WTC11 (cell line): ENCODE data around the gene SLPI.

ENCODE experiments used
- ATF1 ChIP-seq: sonication (generic); formaldehyde crosslinking; IDR thresholded peaks from 2 replicates; pipeline ENCODE4 v1.8.1; 2023; ENCODE audit warnings: mild to moderate bottlenecking, moderate library complexity, missing genetic modification reagents
- JUN ChIP-seq: sonication (generic); formaldehyde crosslinking; IDR thresholded peaks from 2 replicates; pipeline ENCODE4 v1.8.0; 2023; ENCODE audit warnings: mild to moderate bottlenecking, missing genetic modification reagents
- KAT7 ChIP-seq: sonication (generic); formaldehyde crosslinking; IDR thresholded peaks from 2 replicates; pipeline ENCODE4 v1.8.1; 2023; ENCODE audit warnings: missing genetic modification reagents, mild to moderate bottlenecking, borderline replicate concordance
- MXD4 ChIP-seq: fragments of 250-450 bp; sonication (Bioruptor Pico); IDR thresholded peaks from 2 replicates; pipeline ENCODE4 v1.8.0; 2021; ENCODE audit warnings: mild to moderate bottlenecking, moderate library complexity, borderline replicate concordance
- SP1 ChIP-seq: sonication (generic); formaldehyde crosslinking; conservative IDR thresholded peaks from 2 replicates; pipeline ENCODE4 v1.8.1; 2022; ENCODE audit warnings: missing genetic modification reagents
- USF2 ChIP-seq: sonication (generic); formaldehyde crosslinking; IDR thresholded peaks from 2 replicates; pipeline ENCODE4 v1.8.1; 2023; ENCODE audit warnings: mild to moderate bottlenecking, missing genetic modification reagents, moderate library complexity
- ZNF138 ChIP-seq: sonication (generic); formaldehyde crosslinking; conservative IDR thresholded peaks from 2 replicates; pipeline ENCODE4 v1.8.1; 2022; ENCODE audit warnings: mild to moderate bottlenecking, moderate library complexity, missing genetic modification reagents
- ZNF423 ChIP-seq: fragments of 250-450 bp; sonication (Bioruptor Pico); IDR thresholded peaks from 2 replicates; pipeline ENCODE4 v2.1.2; 2022; ENCODE audit warnings: mild to moderate bottlenecking, moderate library complexity
- TF ChIP-seq, protein P1 (sequence below): fragments of 200-600 bp; IDR thresholded peaks from 2 replicates; pipeline ENCODE4 v1.8.0; 2022; ENCODE audit warnings: antibody characterized with exemption
- TF ChIP-seq, protein P2 (sequence below): sonication (generic); formaldehyde crosslinking; IDR thresholded peaks from 2 replicates; pipeline ENCODE4 v1.8.0; 2022; ENCODE audit warnings: mild to moderate bottlenecking, missing genetic modification reagents

GRCh38 chr20:45247865-45248264 lies 6.5 kb downstream of the SLPI start:
- TF ChIP-seq, protein P1, sequence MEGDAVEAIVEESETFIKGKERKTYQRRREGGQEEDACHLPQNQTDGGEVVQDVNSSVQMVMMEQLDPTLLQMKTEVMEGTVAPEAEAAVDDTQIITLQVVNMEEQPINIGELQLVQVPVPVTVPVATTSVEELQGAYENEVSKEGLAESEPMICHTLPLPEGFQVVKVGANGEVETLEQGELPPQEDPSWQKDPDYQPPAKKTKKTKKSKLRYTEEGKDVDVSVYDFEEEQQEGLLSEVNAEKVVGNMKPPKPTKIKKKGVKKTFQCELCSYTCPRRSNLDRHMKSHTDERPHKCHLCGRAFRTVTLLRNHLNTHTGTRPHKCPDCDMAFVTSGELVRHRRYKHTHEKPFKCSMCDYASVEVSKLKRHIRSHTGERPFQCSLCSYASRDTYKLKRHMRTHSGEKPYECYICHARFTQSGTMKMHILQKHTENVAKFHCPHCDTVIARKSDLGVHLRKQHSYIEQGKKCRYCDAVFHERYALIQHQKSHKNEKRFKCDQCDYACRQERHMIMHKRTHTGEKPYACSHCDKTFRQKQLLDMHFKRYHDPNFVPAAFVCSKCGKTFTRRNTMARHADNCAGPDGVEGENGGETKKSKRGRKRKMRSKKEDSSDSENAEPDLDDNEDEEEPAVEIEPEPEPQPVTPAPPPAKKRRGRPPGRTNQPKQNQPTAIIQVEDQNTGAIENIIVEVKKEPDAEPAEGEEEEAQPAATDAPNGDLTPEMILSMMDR: no peak
- no peak for TF ChIP-seq KAT7 (CRISPR knock-in tag)
- no peak for TF ChIP-seq ATF1 (CRISPR knock-in tag)
- no peak for TF ChIP-seq USF2 (CRISPR knock-in tag)
- no peak for TF ChIP-seq SP1
- TF ChIP-seq, protein P2, sequence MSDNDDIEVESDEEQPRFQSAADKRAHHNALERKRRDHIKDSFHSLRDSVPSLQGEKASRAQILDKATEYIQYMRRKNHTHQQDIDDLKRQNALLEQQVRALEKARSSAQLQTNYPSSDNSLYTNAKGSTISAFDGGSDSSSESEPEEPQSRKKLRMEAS (CRISPR knock-in tag): no peak
- no peak for TF ChIP-seq ZNF138 (CRISPR knock-in tag)
- TF ChIP-seq JUN (CRISPR knock-in tag): no peak
- TF ChIP-seq MXD4 (CRISPR knock-in tag): no peak
- TF ChIP-seq ZNF423 (CRISPR knock-in tag): no peak
